ENCODE results near the gene GALC.

GALC gene

DNA sequence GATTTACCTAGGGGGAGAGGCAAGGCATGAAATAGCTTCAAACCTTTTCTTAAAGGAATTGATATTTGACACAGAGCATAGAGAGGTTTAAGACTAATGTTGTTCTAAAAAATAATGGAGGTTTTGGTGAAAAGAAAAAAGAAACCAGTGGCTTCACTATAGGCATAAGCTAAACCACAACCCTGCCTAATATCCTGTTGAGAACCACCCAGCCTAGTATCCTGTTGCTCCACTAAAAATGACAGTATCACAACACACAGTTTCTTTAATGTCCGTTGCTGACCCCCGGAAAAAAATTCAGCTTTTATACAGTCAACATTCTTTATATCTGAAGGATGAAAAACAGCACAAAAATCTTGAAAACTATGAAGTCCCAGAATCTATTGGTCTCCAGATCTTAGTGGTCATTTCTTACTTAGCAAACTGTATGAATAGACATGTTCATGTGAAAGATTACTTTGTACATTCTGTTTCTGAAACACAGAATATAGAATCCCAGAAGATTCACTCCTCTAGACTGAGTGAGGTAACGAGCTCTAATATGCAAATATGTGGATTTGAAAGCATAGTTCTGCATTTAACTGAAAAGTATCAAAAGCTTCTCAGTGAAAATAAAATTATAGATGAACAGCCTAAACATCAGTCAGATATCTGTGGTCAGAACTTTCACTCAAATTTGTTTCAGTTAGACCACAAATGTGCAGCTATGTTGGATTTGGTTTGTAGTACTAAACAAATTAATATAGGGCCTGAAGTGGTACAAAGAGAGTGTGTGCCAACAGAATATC lies 40.5 kb downstream of the GALC start:
- FAIRE-seq, result no peak

DNA sequence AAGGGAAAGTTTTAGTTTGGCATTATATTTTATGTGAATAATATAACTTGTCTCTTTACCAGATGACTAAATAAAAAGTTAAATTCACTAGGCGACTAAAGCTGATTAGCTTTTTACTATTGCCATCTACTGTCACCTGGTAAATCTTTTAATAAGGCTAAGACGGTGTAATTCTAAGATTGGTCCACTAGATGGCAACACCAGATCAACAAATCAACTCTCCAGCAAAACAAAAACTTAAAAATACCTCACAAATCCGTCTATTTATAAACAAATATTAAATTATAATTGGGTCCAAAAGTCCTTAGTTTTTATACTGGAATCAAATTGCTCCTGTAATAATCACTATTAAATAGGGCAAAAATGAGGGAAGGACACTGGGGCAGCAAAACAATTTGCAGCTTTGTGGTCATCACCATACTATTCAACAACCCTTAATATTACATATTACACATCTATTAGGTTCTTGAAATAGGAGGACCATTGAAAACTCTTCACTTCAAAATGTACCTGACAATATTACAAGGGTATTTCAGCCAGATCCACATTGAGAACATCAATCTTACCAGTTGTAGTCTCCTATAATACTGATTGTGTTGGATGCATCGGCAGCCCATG lies 47.9 kb downstream of the GALC start:
- peak; percentile 62 for FAIRE-seq

DNA sequence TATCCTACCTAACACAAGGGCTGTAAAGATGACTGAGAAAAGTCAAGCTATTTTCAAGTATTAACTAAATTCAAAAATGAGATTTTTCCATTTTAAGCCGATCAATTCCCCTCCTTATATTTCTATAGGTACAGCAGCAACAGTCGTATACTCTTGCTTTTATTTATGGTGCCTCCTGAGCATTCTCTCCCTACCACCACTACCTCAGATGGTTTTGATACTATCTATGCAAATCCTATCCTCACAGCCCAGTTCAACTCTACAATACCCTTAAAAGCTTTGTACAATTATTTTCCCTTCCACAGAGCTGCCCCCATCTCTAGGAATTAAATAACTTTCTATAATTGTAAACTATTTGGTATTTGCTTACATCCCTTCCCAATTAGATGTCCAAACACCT lies 52.1 kb downstream of the GALC start:
- FAIRE-seq, result no peak

GRCh38 chr14:87940382-87940781 lies 52.6 kb downstream of the GALC start:
- FAIRE-seq, result no peak

DNA sequence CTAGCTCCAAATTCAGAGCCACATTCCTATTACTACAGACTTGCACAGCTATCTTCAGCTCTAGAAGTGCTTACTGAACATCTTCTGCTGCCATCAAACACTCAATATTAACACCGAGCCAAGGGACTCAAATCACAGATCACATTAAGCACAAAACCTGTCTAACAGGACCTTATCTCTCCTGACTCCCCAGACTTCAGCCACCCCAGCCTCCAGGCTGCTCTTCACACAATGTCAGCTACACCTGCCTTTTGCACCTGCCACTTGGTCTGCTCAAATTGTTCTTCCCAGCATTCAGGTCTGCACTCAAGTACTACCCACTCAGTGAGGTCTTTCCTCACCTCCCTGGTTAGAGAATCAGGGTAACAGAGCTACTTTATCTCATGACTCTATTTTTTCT lies 57.1 kb downstream of the GALC start:
- no peak for FAIRE-seq

DNA sequence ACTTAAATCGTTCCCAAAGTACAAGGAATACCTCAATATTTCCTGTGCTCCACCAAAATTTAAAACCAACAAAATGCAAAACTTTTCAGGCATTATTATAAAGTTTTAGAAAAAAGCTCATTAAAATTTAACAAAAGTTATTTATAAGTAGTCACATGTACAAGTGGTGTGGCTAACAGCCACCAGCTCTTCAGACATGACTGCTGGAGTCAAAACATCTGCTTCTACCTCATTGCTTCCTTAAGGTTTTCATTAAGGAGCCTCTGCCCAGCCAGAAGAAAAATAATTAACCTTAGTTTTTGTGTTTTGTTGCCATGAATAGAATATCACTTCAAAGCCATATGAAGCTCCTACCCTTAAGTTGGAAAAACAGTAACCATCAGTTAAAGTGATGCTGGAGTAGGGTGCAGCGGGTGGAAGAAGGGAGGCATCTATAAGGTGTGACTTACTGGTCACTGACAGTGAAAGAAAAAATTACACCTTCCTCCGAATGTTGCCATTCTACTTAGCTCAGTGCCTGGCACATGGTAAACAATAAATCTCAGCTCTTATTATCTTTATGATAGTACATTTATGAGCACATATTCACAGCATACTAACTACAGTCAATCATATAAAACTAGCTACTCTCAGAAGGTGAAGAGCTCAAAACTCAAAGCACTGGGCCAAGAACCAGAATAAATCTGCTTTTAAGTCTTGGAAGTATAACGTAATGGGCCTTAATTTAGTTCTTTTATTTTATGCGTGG lies 57.7 kb downstream of the GALC start:
- no peak for FAIRE-seq

GRCh38 chr14:87934185-87934584 lies 58.8 kb downstream of the GALC start:
- FAIRE-seq, result no peak

- no peak for FAIRE-seq
Measured at GRCh38 chr14:87916886-87917275, 76.1 kb downstream of the GALC start.

DNA sequence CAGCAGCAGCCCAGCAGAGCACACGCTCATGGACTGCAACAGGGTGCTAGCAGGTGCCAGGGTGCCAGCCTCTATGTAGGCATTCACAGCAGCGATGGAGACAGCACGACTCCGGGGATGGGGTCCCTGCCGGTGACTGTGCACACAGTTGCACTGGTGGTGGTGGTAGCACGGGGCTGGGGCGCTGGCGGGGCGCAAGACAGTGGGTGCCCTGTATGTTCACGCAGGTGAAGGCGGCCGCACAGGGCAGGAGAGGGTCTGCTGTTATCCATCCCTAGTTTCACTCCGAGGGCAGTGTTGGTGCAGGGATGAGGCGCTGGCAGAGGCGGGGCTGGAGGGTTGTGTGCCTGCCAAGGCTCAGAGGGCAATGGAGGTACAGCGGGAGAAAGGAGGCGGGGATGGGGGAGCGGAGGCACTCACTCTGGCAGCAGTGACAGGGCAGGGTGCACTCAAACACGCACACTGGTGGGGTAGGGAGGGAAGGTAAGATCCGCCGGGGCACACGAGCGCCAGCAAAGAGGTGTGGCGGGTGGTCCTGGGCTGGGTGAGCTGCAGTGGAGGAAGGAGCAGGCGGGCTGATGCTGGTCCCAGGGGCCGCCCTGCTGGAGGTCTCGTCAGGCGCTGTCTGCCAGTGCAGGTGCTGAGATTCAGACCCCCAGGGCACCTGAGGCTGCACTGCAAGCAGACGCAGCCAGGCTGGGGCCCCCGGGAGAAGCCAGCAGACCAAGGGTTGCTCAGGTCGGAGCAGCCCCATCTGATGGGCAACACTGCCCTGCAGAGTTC lies 76.7 kb downstream of the GALC start:
- FAIRE-seq, result no peak

- FAIRE-seq, result no peak
Measured at GRCh38 chr14:87908550-87908949, 84.4 kb downstream of the GALC start.

GRCh38 chr14:87901652-87902051 lies 91.3 kb downstream of the GALC start:
- no peak for FAIRE-seq

DNA sequence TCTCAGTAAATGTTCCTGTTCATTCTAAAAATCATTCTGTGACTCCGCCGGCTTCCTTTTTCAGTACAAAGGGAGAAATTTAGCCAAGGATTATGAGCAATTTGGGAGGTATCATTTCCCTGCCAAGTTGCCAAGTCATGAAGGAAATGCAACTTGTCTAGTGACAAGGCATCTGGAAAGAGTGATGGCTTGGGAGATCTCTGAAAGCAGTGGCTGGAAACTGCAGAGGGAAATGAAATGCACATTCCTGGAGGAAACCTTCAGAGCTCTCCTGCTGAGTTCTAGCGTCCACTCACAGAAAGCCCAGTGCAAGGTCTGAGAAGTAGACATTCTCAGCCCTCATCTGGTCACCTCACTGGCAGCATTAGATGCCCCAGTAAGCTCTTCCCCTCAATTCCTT lies 91.7 kb downstream of the GALC start:
- no peak for FAIRE-seq

GRCh38 chr14:87899228-87899627 lies 93.8 kb downstream of the GALC start:
- FAIRE-seq, result no peak

DNA sequence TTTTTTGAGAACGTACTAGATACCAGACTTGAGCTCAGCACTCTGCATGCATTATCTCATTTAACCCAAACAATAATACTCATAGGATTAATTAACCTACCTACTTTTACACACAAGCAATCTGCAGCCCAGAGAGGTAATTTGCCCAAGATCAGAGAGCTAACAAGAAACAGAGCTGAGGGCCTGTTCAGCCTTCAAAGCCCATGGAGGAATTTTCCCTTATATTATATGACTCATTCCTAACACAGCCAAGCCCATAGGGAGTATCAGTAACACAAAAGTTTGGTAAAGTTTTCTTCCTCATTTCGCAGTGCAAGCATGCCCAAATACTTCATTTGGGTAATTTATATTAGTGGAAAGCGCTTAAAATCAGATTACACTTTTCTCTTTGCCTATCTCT lies 94.7 kb downstream of the GALC start:
- no peak for FAIRE-seq

DNA sequence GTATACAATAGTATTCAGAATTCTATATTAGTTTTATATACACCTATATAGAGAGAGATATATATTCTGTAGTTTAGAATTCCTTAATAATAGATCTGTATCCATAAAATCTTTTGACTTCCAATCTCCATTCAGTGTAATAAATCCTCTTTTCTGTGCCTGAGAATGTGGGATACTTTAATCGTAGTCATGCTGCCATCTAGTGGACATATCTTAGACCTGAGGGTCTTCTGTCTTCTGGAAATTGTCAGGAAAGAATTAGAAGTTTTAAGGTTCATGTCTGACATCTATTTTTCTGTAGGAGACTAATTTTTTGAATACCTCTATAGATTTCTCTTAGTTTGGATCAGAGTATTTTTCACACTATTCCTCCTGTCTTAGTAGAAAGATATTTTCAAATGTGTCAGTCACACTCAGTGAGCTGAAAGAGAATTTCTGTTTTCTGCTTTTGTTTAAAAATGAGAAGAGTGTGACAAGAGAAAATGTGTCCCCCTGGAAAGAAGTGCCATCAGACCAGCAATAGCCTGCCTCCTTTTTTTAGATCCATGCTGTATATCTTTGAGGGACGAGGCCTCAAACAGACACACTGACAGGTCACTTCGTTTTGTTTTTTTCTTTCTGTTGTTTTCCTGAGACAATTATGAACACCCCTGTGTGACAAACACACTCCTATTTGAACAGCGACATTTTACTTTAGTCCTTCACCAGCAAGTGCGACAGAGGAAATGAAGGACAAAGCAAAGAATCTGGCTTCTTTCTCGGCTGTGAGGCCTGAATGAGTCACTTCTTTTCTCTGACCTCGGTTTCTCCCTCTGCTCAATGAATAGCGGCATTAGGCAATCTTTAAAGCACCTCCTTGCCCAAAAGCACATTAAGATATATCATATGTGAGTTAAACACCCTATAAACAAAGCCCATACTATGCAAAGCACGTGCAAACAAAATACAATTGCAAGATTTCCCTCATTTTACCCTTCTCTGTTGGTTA lies 96.3 kb downstream of the GALC start:
- FAIRE-seq, result peak; percentile 61

DNA sequence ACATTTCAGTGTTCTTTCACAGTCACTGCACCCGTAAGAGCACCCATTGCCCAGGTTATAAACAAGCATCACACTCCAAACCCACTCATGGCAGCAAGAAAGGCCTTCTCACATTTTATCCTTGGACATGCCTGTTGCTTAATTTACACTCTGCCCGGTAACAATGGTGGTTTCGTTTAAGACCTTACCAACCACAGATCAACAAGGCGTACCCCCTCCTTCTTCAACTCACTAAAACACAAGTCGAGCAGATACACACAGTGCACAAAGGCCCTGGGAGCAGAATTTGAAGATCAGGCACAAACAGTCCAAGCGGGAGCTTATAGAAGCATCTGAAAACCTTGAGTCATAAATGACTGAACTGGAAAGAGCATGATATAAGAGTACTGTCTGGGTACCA lies 98.1 kb downstream of the GALC start:
- FAIRE-seq, result no peak

- no peak for FAIRE-seq
Measured at GRCh38 chr14:87892763-87893162, 100.2 kb downstream of the GALC start.

DNA sequence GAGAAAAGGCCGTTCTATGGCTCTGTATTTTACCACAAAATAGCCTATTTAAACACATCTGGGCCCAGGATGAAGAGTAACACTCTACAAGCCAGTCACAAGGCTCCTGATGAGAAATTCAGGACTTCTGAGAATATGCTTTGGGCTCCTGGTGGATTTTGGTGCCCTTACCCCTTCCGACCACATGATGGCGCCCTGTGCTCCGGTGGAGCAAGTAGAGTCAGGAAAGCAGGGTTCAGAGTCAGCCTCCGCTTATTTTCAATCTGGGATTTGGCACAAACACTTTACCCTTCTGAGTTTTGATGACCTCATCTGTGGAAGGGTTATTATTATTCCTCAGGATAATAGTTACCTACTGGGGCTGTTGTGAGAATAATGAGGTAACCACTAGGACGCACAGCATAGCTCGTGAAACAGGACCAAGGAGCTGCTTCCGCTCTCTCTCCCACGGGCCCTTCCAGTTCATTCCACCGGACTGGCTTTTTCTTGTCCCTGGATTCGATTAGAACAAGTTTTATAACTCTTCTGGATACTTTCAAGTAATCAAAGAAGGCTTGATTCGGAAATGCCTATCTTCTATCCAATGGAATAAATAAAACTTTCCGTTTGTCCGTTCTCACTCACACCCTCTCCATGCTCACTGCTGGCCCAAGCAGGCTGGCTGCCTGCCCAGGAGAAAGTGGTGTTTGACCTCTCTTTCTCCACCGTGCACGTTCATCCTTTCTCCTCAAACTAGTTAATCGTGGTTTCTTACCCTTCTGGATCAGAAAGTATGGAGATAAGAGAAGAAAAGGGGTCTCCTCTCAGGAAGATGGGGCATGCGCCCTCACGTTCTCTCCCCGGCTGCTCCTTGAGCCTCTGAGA lies 104.6 kb downstream of the GALC start:
- FAIRE-seq, result no peak

- FAIRE-seq, result no peak
Measured at GRCh38 chr14:87883750-87884149, 109.2 kb downstream of the GALC start.

Measured in colon (tissue), 2 donors.